Measurements from ENCODE around the gene PTPRZ1.

The PTPRZ1 gene

DNA sequence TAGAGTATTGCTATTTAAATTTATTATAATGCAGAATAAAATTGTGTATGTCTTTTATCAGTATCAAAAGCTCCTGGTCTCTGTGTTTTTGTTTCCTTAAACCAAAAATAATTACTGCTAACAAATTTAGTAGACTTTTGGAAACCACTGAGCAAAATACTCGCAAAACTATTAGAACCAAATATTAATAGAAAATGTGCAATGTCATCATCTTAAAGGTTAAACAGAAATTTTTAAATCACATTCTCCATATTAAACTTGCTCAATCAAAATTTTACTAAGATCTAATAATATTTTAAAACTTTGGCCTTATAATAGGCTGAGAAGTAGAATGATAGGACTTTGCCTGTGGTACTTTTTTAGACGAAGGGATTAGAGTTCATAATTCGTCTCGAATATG is 222.7 kb downstream of the PTPRZ1 start:
- in situ Hi-C loops (cut with MboI; ENCODE audit: low pct_unique_long_range_greater_than_20kb, low sequenced_read_pairs, unreplicated experiment): no loop called here
- TF ChIP-seq, protein P1, sequence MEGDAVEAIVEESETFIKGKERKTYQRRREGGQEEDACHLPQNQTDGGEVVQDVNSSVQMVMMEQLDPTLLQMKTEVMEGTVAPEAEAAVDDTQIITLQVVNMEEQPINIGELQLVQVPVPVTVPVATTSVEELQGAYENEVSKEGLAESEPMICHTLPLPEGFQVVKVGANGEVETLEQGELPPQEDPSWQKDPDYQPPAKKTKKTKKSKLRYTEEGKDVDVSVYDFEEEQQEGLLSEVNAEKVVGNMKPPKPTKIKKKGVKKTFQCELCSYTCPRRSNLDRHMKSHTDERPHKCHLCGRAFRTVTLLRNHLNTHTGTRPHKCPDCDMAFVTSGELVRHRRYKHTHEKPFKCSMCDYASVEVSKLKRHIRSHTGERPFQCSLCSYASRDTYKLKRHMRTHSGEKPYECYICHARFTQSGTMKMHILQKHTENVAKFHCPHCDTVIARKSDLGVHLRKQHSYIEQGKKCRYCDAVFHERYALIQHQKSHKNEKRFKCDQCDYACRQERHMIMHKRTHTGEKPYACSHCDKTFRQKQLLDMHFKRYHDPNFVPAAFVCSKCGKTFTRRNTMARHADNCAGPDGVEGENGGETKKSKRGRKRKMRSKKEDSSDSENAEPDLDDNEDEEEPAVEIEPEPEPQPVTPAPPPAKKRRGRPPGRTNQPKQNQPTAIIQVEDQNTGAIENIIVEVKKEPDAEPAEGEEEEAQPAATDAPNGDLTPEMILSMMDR (IDR thresholded peaks at IDR 0.05; ENCODE audit: extremely low read depth, insufficient read depth, missing control alignments): no peak
- no peak for DNase-seq (ENCODE audit: low spot score)

DNA sequence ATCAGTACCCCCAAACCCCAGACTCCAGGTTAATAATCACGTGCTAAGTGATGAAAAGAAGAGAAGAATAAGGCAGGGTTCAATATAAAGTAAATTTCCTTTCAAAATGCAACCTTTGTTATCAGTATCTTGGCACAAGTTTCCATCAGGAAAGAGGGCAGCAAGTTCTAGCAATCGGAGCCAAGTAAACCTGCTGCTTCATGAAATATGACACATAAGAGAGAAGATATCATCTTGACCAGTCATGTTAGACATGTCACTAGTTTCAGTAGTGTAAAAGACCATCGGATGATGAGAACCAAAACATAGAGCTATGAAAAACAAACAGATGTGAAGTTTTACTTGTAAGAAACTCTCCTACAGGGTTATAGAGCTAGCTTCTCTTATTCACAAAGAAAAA is 227.1 kb downstream of the PTPRZ1 start:
- in situ Hi-C loops (cut with MboI; ENCODE audit: low pct_unique_long_range_greater_than_20kb, low sequenced_read_pairs, unreplicated experiment): no loop called here
- DNase-seq (ENCODE audit: low spot score): no peak
- TF ChIP-seq, protein P1 (IDR thresholded peaks at IDR 0.05; ENCODE audit: extremely low read depth, insufficient read depth, missing control alignments): no peak

DNA sequence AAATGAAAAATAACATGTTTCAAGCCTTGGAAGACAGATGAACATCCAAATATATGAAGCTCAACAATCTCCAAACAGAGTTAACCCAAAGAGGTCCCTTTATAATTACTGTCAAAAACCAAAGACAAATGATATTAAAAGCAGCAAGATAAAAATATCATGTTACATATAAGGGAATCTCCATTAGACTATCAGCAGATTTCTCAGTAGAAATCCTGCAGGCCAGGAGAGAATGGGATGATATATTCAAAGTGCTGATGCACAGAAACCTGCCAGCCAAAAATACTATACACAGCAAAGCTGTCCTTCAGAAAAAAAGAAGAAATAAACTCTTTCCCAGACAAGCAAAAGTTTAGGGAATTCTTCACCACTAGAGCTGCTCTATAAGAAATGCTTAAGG is 230.1 kb downstream of the PTPRZ1 start:
- TF ChIP-seq, protein P1 (IDR thresholded peaks at IDR 0.05; ENCODE audit: extremely low read depth, insufficient read depth, missing control alignments): no peak
- no peak for DNase-seq (ENCODE audit: low spot score)
- in situ Hi-C loops (cut with MboI; ENCODE audit: low pct_unique_long_range_greater_than_20kb, low sequenced_read_pairs, unreplicated experiment): no loop called here

Measured in GM13977 (cell line).